ENCODE results near the gene AMER2.

Gene AMER2

GRCh38 chr13:25186187-25186586 lies 14.1 kb upstream of the AMER2 start:
- TF ChIP-seq CTCF (IDR thresholded peaks at IDR 0.05; ENCODE audit: low read length, missing control alignments) = no peak
- H3K4me3 ChIP-seq (replicated peaks; ENCODE audit: low read depth, low read length) = no peak overlapping the region
- DNase-seq (ENCODE audit: low read depth) = no peak

GRCh38 chr13:25181597-25181996 lies 9.5 kb upstream of the AMER2 start:
- no peak overlapping the region for H3K4me3 ChIP-seq (replicated peaks; ENCODE audit: low read depth, low read length)
- no peak for DNase-seq (ENCODE audit: low read depth)
- no peak for TF ChIP-seq CTCF (IDR thresholded peaks at IDR 0.05; ENCODE audit: low read length, missing control alignments)

DNA sequence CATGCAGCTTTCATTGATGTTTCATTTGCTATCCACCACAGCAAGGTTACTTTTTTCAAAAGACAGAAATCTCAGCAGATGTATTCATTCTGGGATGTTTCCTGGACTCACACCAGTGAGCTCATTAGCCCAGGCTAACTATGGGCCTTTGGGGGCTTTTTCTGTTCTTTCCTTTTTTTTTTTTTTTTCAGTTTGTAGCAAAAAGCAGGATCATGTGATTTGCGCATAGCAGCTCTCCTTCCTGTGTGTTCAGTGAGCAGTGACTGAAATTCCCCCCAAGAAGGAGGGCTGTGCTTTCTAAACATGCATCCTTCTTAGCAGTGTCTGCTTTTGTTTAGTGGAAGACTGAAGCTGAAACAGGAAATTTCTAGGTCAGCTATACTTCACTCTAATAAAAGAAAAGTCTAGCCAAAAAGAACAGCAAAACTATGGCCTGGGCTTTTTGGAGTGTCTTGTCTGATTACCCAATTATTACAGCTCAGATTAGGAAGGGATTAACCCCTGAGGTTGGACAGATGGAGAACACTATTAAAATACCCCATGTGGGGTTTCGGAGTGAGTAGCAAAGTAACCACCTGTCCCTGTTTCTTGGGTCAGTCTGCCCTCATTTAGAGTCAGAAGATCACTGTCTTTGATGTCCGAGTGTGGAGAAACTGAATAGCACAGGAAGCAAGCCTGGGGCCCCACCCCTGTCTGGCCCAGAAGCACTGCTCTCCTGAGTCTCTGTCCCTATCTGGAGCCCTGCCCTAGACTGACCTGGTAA lies 8.9 kb upstream of the AMER2 start:
- TF ChIP-seq CTCF (IDR thresholded peaks at IDR 0.05; ENCODE audit: low read length, missing control alignments) = no peak
- H3K4me3 ChIP-seq (replicated peaks; ENCODE audit: low read depth, low read length) = no peak overlapping the region
- DNase-seq (ENCODE audit: low read depth) = no peak

GRCh38 chr13:25179832-25180774 lies 8.0 kb upstream of the AMER2 start:
- no peak for TF ChIP-seq CTCF (IDR thresholded peaks at IDR 0.05; ENCODE audit: low read length, missing control alignments)
- no peak overlapping the region for H3K4me3 ChIP-seq (replicated peaks; ENCODE audit: low read depth, low read length)
- DNase-seq (ENCODE audit: low read depth) = no peak

GRCh38 chr13:25179011-25179410 lies 6.9 kb upstream of the AMER2 start:
- H3K4me3 ChIP-seq (replicated peaks; ENCODE audit: low read depth, low read length) = no peak overlapping the region
- no peak for TF ChIP-seq CTCF (IDR thresholded peaks at IDR 0.05; ENCODE audit: low read length, missing control alignments)
- no peak for DNase-seq (ENCODE audit: low read depth)

DNA sequence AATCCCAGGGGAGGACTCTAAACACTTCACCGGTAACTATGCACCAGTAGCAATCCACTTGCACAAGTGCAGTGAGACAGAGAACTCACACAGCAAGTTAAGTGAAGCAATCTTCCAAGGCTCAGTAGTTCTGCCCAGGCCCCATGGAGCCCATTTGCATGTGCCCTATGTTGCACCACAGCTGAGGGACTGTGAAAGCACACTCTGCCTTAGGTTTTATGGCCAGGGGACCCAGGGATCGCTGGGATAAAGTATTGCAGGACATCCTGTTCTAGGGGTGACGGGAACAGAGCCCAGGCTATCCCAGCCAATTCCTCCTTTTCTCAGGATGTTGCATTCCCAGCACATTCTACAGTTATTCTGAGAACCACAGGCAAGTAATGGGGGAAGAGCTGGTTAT lies 6.0 kb upstream of the AMER2 start:
- no peak overlapping the region for H3K4me3 ChIP-seq (replicated peaks; ENCODE audit: low read depth, low read length)
- no peak for DNase-seq (ENCODE audit: low read depth)
- TF ChIP-seq CTCF (IDR thresholded peaks at IDR 0.05; ENCODE audit: low read length, missing control alignments) = no peak

Data from fibroblast of pulmonary artery (primary cell).